Testis (tissue), 2 donors: Measurements from ENCODE around the gene PRRX1.

Source experiments
- POLR2A ChIP-seq: fragments of 450-650 bp; IDR thresholded peaks from one replicate; pipeline ENCODE4 v1.6.1; 2017; ENCODE audit warnings: antibody characterized with exemption, mild to moderate bottlenecking, moderate library complexity
- TF ChIP-seq, protein P1 (sequence below), 3 experiments: fragments of 450-650 bp in 2 of 3; fragments of 200-600 bp in 1 of 3; sonication (generic) in 1 of 3; IDR thresholded peaks; one replicate each; pipeline ENCODE4 v1.5.1; 2016 to 2019; ENCODE audit warnings: antibody characterized with exemption in 3 of 3, mild to moderate bottlenecking in 2 of 3, moderate library complexity in 1 of 3

DNA sequence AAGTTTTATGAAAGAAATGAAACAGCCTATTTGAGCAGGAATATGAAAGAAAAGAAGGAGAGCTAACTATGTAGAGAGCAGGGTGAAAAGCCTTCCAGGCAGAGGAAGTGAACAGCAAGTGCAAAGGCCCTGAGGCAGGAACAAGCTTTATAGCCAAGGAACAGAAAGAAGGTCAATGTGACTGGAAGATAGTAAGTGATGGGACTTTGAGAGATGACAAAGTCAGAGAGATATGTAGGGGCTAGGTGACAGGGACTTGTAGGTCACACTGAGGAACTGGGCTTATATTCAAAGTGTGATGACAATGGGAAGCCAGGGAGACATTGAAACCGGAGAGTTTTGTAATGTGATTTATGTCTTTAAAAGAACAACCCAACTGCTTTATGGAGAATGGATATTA is 18.9 kb downstream of the PRRX1 start:
- TF ChIP-seq POLR2A: no peak
- TF ChIP-seq, protein P1, sequence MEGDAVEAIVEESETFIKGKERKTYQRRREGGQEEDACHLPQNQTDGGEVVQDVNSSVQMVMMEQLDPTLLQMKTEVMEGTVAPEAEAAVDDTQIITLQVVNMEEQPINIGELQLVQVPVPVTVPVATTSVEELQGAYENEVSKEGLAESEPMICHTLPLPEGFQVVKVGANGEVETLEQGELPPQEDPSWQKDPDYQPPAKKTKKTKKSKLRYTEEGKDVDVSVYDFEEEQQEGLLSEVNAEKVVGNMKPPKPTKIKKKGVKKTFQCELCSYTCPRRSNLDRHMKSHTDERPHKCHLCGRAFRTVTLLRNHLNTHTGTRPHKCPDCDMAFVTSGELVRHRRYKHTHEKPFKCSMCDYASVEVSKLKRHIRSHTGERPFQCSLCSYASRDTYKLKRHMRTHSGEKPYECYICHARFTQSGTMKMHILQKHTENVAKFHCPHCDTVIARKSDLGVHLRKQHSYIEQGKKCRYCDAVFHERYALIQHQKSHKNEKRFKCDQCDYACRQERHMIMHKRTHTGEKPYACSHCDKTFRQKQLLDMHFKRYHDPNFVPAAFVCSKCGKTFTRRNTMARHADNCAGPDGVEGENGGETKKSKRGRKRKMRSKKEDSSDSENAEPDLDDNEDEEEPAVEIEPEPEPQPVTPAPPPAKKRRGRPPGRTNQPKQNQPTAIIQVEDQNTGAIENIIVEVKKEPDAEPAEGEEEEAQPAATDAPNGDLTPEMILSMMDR (IDR thresholded peaks at IDR 0.05): no peak
